ENCODE data around the gene MTFR2. TPM values are rescaled to one million over a fixed set of nuclear protein-coding genes. Genes with fewer than 3 reads are reported as not detected.

The MTFR2 gene
- total and polyA plus RNA-seq, 2 of the 13 experiments (the other 11 are each of a cell fraction or from before 2014, with no cell fraction given), result 6.7 to 10.7 TPM

DNA sequence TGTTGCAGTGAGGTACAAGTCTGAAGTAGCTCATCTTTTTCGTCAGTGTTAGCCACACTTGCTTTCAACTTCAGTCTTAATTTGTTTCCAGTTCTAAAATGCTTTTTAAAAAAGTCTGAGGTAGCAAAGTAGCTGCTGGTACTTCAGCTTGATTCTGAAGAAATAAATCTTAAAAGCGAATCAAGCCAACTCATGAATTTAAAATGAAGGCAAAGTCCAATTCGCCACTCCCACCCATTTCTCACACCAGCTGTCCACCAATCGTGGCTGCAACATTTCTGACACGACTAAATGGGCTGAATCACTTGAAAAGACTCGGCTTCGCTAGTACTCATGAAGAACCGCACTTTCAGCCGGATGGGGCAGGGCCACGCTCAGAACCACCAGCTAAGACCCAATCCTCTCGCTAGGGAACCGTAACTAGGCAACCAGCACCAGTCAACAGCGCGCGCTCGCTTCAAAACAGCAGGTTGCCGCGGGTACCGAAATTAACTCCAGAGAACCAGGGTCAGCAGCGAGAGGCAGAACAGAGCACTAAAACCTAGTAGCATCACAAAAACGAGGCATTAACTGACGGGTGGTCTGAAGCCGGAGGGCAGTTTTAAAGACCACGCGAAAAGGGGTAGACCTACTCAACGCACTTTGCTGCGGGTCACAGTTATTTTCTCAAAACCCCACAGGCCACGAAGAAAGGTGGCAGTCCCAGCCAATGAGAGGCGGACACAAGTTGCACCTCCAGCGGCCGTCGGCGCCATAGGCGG is 38.6 kb upstream of the MTFR2 start (continued):
- TF ChIP-seq, protein P1, sequence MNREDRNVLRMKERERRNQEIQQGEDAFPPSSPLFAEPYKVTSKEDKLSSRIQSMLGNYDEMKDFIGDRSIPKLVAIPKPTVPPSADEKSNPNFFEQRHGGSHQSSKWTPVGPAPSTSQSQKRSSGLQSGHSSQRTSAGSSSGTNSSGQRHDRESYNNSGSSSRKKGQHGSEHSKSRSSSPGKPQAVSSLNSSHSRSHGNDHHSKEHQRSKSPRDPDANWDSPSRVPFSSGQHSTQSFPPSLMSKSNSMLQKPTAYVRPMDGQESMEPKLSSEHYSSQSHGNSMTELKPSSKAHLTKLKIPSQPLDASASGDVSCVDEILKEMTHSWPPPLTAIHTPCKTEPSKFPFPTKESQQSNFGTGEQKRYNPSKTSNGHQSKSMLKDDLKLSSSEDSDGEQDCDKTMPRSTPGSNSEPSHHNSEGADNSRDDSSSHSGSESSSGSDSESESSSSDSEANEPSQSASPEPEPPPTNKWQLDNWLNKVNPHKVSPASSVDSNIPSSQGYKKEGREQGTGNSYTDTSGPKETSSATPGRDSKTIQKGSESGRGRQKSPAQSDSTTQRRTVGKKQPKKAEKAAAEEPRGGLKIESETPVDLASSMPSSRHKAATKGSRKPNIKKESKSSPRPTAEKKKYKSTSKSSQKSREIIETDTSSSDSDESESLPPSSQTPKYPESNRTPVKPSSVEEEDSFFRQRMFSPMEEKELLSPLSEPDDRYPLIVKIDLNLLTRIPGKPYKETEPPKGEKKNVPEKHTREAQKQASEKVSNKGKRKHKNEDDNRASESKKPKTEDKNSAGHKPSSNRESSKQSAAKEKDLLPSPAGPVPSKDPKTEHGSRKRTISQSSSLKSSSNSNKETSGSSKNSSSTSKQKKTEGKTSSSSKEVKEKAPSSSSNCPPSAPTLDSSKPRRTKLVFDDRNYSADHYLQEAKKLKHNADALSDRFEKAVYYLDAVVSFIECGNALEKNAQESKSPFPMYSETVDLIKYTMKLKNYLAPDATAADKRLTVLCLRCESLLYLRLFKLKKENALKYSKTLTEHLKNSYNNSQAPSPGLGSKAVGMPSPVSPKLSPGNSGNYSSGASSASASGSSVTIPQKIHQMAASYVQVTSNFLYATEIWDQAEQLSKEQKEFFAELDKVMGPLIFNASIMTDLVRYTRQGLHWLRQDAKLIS (CRISPR knock-in tag; IDR thresholded peaks at IDR 0.05), result no peak
- TF ChIP-seq BORCS8-MEF2B (CRISPR knock-in tag; IDR thresholded peaks at IDR 0.05) (0 out of 2 replicates have a peak, but pooled peaks have one; percentile 39), ZNF33A (CRISPR knock-in tag; IDR thresholded peaks at IDR 0.05; ENCODE audit: borderline replicate concordance) (no peak), KAT7 (CRISPR knock-in tag; IDR thresholded peaks at IDR 0.05; ENCODE audit: borderline replicate concordance) (no peak), ZNF614 (CRISPR knock-in tag; IDR thresholded peaks at IDR 0.05; ENCODE audit: borderline replicate concordance) (peak; percentile 10; the same call in 1 of the 2 replicates), SMARCE1 (IDR thresholded peaks at IDR 0.05; ENCODE audit: borderline replicate concordance) (no peak), ZNF7 (CRISPR knock-in tag; IDR thresholded peaks at IDR 0.05) (no peak), DMAP1 (CRISPR knock-in tag; IDR thresholded peaks at IDR 0.05) (no peak), PHF5A (CRISPR knock-in tag; IDR thresholded peaks at IDR 0.05; ENCODE audit: low read depth, unreplicated experiment) (no peak), SPEN (CRISPR knock-in tag; IDR thresholded peaks at IDR 0.05; ENCODE audit: low read depth) (no peak), HNF4A (CRISPR knock-in tag; IDR thresholded peaks at IDR 0.05) (peak; percentile 75)
- TF ChIP-seq, protein P2, sequence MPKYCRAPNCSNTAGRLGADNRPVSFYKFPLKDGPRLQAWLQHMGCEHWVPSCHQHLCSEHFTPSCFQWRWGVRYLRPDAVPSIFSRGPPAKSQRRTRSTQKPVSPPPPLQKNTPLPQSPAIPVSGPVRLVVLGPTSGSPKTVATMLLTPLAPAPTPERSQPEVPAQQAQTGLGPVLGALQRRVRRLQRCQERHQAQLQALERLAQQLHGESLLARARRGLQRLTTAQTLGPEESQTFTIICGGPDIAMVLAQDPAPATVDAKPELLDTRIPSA (CRISPR knock-in tag; IDR thresholded peaks at IDR 0.05; ENCODE audit: borderline replicate concordance), result no peak
- TF ChIP-seq, protein P3, sequence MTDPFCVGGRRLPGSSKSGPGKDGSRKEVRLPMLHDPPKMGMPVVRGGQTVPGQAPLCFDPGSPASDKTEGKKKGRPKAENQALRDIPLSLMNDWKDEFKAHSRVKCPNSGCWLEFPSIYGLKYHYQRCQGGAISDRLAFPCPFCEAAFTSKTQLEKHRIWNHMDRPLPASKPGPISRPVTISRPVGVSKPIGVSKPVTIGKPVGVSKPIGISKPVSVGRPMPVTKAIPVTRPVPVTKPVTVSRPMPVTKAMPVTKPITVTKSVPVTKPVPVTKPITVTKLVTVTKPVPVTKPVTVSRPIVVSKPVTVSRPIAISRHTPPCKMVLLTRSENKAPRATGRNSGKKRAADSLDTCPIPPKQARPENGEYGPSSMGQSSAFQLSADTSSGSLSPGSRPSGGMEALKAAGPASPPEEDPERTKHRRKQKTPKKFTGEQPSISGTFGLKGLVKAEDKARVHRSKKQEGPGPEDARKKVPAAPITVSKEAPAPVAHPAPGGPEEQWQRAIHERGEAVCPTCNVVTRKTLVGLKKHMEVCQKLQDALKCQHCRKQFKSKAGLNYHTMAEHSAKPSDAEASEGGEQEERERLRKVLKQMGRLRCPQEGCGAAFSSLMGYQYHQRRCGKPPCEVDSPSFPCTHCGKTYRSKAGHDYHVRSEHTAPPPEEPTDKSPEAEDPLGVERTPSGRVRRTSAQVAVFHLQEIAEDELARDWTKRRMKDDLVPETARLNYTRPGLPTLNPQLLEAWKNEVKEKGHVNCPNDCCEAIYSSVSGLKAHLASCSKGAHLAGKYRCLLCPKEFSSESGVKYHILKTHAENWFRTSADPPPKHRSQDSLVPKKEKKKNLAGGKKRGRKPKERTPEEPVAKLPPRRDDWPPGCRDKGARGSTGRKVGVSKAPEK (CRISPR knock-in tag; IDR thresholded peaks at IDR 0.05; ENCODE audit: borderline replicate concordance), result no peak
- TF ChIP-seq, protein P4, sequence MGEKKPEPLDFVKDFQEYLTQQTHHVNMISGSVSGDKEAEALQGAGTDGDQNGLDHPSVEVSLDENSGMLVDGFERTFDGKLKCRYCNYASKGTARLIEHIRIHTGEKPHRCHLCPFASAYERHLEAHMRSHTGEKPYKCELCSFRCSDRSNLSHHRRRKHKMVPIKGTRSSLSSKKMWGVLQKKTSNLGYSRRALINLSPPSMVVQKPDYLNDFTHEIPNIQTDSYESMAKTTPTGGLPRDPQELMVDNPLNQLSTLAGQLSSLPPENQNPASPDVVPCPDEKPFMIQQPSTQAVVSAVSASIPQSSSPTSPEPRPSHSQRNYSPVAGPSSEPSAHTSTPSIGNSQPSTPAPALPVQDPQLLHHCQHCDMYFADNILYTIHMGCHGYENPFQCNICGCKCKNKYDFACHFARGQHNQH (CRISPR knock-in tag; IDR thresholded peaks at IDR 0.05), result no peak
- TF ChIP-seq, protein P5, sequence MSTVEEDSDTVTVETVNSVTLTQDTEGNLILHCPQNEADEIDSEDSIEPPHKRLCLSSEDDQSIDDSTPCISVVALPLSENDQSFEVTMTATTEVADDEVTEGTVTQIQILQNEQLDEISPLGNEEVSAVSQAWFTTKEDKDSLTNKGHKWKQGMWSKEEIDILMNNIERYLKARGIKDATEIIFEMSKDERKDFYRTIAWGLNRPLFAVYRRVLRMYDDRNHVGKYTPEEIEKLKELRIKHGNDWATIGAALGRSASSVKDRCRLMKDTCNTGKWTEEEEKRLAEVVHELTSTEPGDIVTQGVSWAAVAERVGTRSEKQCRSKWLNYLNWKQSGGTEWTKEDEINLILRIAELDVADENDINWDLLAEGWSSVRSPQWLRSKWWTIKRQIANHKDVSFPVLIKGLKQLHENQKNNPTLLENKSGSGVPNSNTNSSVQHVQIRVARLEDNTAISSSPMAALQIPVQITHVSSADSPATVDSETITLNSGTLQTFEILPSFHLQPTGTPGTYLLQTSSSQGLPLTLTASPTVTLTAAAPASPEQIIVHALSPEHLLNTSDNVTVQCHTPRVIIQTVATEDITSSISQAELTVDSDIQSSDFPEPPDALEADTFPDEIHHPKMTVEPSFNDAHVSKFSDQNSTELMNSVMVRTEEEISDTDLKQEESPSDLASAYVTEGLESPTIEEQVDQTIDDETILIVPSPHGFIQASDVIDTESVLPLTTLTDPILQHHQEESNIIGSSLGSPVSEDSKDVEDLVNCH (CRISPR knock-in tag; IDR thresholded peaks at IDR 0.05), result no peak
- TF ChIP-seq, protein P6, sequence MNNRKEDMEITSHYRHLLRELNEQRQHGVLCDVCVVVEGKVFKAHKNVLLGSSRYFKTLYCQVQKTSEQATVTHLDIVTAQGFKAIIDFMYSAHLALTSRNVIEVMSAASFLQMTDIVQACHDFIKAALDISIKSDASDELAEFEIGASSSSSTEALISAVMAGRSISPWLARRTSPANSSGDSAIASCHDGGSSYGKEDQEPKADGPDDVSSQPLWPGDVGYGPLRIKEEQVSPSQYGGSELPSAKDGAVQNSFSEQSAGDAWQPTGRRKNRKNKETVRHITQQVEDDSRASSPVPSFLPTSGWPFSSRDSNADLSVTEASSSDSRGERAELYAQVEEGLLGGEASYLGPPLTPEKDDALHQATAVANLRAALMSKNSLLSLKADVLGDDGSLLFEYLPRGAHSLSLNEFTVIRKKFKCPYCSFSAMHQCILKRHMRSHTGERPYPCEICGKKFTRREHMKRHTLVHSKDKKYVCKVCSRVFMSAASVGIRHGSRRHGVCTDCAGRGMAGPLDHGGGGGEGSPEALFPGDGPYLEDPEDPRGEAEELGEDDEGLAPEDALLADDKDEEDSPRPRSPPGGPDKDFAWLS (CRISPR knock-in tag; IDR thresholded peaks at IDR 0.05; ENCODE audit: borderline replicate concordance), result no peak

Data from HepG2 (cell line).